ENCODE data around the gene NOC4L. TPM values are rescaled to one million over a fixed set of nuclear protein-coding genes. Genes with fewer than 3 reads are reported as not detected.
A peak's percentile ranks its signal among the peaks of the same experiment; 100 is the strongest.

NOC4L gene
- total and polyA plus RNA-seq, 4 donors: 7.5 to 50.3 (median 11.5) TPM

DNA sequence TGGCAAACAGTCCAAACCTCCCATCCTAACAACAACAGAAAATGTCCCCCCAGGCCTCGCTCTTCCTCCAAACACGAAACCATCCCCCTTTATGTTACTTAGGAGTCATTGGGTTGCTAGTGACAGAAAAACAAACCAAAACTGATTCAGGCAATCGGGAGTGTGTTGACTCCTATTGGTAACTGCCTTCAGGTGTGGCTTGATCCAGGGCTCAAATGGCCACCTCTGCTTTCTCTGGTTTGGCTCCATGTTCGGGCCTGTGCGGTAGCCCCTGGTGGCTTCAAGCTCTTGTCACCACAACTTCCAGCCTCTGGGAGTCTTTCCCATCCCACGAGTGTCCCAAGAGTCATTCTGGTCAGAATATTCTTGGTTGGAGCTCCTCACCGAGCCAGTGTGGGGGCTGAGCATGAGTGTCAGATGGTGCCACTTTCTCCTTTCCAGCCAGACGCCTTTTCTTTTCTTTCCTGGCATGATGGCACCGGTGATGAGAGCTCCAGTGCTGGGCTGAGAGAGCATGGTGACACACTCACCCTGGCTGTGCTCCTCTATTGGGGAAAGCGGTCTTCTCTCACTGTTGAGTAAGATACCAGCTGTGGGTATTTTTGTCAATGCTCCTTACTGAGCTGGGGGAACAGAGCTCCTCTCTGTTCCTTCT lies 38.6 kb downstream of the NOC4L start:
- Histone ChIP-seq H3K4me3 (ENCODE audit: low read length in 2 of 2) (no peak overlapping the region), H3K9me3 (ENCODE audit: control insufficient read depth, low read length) (peaks cover 2% of the 10 kb centered on the region), H3K27ac (ENCODE audit: low read depth in 1 of 2, low read length in 2 of 2) (no peak overlapping the region), H3K4me1 (ENCODE audit: control insufficient read depth in 1 of 2, insufficient read depth in 2 of 2, low read length in 2 of 2) (no peaks in the 10 kb centered on the region), H3K27me3 (ENCODE audit: control insufficient read depth in 1 of 2, insufficient read depth in 2 of 2, low read length in 1 of 2) (no peaks in the 10 kb centered on the region), H3K36me3 (ENCODE audit: control insufficient read depth in 1 of 2, insufficient read depth in 2 of 2, low read length in 1 of 2) (no peaks in the 10 kb centered on the region)
- no peak for ATAC-seq (ENCODE audit: low FRiP score)
- 78 to 84% methylated on average over 10 of the region's 10 CpGs for WGBS, 2 donors
- DNase-seq: no peak
- intact Hi-C loops (cut with DNase I): no loop called here

DNA sequence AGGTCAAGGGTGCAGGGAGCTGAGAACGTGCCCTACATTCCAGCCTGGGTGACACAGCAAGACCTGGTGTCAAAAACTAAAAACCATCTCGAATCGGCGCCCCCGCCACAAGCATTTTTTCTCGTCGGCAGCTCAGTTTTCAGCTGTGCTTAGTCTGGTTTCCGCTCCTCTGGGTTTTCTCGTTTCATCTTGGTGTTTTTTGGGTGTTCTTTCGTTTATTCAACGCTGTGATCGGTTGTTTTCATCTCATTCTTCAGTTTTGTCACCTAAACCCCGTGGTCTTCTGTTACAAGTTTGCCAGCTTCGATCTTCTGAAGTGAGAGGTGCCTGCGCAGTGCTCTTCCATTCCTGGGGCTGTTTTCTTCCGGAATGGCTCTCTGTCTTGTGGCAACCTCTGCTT lies 41.4 kb downstream of the NOC4L start:
- no peak for ATAC-seq (ENCODE audit: low FRiP score)
- H3K9me3 ChIP-seq (ENCODE audit: control insufficient read depth, low read length): peaks cover 2% of the 10 kb centered on the region
- no peaks in the 10 kb centered on the region for H3K4me1 ChIP-seq (ENCODE audit: control insufficient read depth in 1 of 2, insufficient read depth in 2 of 2, low read length in 2 of 2)
- intact Hi-C loops (cut with DNase I): no loop called here
- H3K4me3 ChIP-seq (ENCODE audit: low read length in 2 of 2): no peak overlapping the region
- no peaks in the 10 kb centered on the region for H3K36me3 ChIP-seq (ENCODE audit: control insufficient read depth in 1 of 2, insufficient read depth in 2 of 2, low read length in 1 of 2)
- 60 to 62% methylated on average over 16 of the region's 16 CpGs for WGBS, 2 donors
- no peak for DNase-seq
- no peak overlapping the region for H3K27ac ChIP-seq (ENCODE audit: low read depth in 1 of 2, low read length in 2 of 2)
- no peaks in the 10 kb centered on the region for H3K27me3 ChIP-seq (ENCODE audit: control insufficient read depth in 1 of 2, insufficient read depth in 2 of 2, low read length in 1 of 2)

- H3K9me3 ChIP-seq (ENCODE audit: control insufficient read depth, low read length): peaks cover 2% of the 10 kb centered on the region
- intact Hi-C loops (cut with DNase I): no loop called here
Measured at GRCh38 chr12:132186208-132186856, 42.1 kb downstream of the NOC4L start.

GRCh38 chr12:132186857-132187620 lies 42.8 kb downstream of the NOC4L start:
- no peaks in the 10 kb centered on the region for H3K4me1 ChIP-seq (ENCODE audit: control insufficient read depth in 1 of 2, insufficient read depth in 2 of 2, low read length in 2 of 2)
- 85 to 88% methylated on average over 39 of the region's 39 CpGs for WGBS, 2 donors

More at GRCh38 chr12:132186208-132186856, 42.1 kb downstream of the NOC4L start:
- WGBS, 2 donors: 35 to 41% methylated on average over 24 of the region's 24 CpGs
- Histone ChIP-seq H3K27me3 (ENCODE audit: control insufficient read depth in 1 of 2, insufficient read depth in 2 of 2, low read length in 1 of 2) (no peaks in the 10 kb centered on the region), H3K4me3 (ENCODE audit: low read length in 2 of 2) (no peak overlapping the region), H3K36me3 (ENCODE audit: control insufficient read depth in 1 of 2, insufficient read depth in 2 of 2, low read length in 1 of 2) (no peaks in the 10 kb centered on the region), H3K27ac (ENCODE audit: low read depth in 1 of 2, low read length in 2 of 2) (no peak overlapping the region), H3K4me1 (ENCODE audit: control insufficient read depth in 1 of 2, insufficient read depth in 2 of 2, low read length in 2 of 2) (no peaks in the 10 kb centered on the region)
- DNase-seq: no peak
- no peak for ATAC-seq (ENCODE audit: low FRiP score)

DNA sequence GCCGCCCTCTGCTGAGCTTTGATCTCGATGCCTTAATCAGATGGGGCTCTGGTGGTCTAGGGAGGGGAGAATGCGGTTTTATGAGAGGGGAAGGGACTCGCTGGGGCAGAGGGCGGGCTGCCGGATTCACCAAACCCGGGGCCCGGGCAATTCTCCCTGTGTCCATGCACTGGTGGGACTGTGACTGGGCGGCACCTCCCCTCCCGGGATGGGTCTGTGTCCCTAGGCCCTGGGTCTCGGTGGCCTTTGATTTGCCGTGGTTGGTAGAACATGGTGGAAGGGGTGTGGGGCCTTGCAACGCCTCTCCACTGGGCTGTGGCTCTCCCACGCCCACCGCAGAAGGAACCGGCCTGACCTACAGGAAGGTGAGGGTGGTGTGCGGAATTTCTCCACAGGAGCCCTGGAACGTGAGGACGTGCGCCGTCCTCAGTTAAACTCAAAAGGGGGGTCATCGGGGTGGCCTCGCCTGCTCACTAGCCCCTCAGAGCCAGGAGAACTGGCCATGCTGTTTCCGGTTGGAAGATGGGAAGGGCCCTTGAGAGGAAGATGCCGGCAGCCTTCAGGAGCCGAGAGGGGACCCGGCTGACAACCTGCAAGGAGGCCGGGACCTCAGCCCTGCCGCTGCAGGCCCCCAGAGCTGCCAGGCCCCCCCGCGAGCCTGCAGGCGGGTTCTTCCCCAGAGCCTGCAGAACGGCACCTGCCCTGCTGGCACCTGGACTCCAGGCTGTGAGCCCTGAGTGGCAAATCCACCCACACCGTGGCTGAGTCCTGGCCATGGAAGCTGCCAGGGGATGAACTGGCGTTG lies 43.6 kb downstream of the NOC4L start:
- H3K36me3 ChIP-seq (ENCODE audit: control insufficient read depth in 1 of 2, insufficient read depth in 2 of 2, low read length in 1 of 2): no peaks in the 10 kb centered on the region
- H3K9me3 ChIP-seq (ENCODE audit: control insufficient read depth, low read length): peaks cover 2% of the 10 kb centered on the region
- H3K27ac ChIP-seq (ENCODE audit: low read depth in 1 of 2, low read length in 2 of 2): no peak overlapping the region
- WGBS, 2 donors: 88 to 93% methylated on average over 35 of the region's 35 CpGs
- no peak overlapping the region for H3K4me3 ChIP-seq (ENCODE audit: low read length in 2 of 2)
- no peaks in the 10 kb centered on the region for H3K4me1 ChIP-seq (ENCODE audit: control insufficient read depth in 1 of 2, insufficient read depth in 2 of 2, low read length in 2 of 2)
- H3K27me3 ChIP-seq (ENCODE audit: control insufficient read depth in 1 of 2, insufficient read depth in 2 of 2, low read length in 1 of 2): no peaks in the 10 kb centered on the region
- DNase-seq (no peak), ATAC-seq (ENCODE audit: low FRiP score) (no peak)
- intact Hi-C loops (cut with DNase I): no loop called here

More at GRCh38 chr12:132186857-132187620, 42.8 kb downstream of the NOC4L start:
- Histone ChIP-seq H3K9me3 (ENCODE audit: control insufficient read depth, low read length) (peaks cover 2% of the 10 kb centered on the region), H3K4me3 (ENCODE audit: low read length in 2 of 2) (no peak overlapping the region), H3K36me3 (ENCODE audit: control insufficient read depth in 1 of 2, insufficient read depth in 2 of 2, low read length in 1 of 2) (no peaks in the 10 kb centered on the region), H3K27me3 (ENCODE audit: control insufficient read depth in 1 of 2, insufficient read depth in 2 of 2, low read length in 1 of 2) (no peaks in the 10 kb centered on the region), H3K27ac (ENCODE audit: low read depth in 1 of 2, low read length in 2 of 2) (no peak overlapping the region)
- ATAC-seq (ENCODE audit: low FRiP score) (no peak), DNase-seq (no peak)
- intact Hi-C loops (cut with DNase I): no loop called here

DNA sequence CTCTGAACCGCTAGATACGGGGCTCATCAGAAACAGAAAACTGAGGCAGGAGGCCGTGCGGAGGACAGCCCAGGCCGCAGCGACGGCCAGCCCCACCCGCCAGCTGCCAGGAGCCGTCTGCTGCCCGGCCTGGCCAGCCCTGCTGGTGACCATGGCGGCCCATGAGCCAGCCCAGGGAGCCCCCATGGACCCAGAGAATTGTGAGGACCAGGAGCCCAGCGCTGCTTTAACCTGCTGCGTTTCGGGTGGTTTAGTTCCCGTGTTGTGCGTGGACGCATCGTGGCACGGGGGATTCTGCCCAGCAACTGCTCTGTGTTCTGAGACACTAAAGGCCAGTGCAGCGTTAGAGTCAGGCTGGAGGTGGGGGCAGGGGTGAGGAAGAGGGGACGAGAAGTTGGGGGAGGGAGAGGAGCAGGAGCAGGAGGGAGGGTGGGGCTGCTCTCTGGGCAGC lies 44.2 kb downstream of the NOC4L start:
- DNase-seq: no peak
- no peaks in the 10 kb centered on the region for H3K27me3 ChIP-seq (ENCODE audit: control insufficient read depth in 1 of 2, insufficient read depth in 2 of 2, low read length in 1 of 2)
- intact Hi-C loops (cut with DNase I): no loop called here
- no peak for ATAC-seq (ENCODE audit: low FRiP score)
- H3K4me1 ChIP-seq (ENCODE audit: control insufficient read depth in 1 of 2, insufficient read depth in 2 of 2, low read length in 2 of 2): no peaks in the 10 kb centered on the region
- H3K9me3 ChIP-seq (ENCODE audit: control insufficient read depth, low read length): peaks cover 2% of the 10 kb centered on the region
- WGBS, 2 donors: 84 to 88% methylated on average over 21 of the region's 21 CpGs
- H3K36me3 ChIP-seq (ENCODE audit: control insufficient read depth in 1 of 2, insufficient read depth in 2 of 2, low read length in 1 of 2): no peaks in the 10 kb centered on the region
- no peak overlapping the region for H3K4me3 ChIP-seq (ENCODE audit: low read length in 2 of 2)
- no peak overlapping the region for H3K27ac ChIP-seq (ENCODE audit: low read depth in 1 of 2, low read length in 2 of 2)

DNA sequence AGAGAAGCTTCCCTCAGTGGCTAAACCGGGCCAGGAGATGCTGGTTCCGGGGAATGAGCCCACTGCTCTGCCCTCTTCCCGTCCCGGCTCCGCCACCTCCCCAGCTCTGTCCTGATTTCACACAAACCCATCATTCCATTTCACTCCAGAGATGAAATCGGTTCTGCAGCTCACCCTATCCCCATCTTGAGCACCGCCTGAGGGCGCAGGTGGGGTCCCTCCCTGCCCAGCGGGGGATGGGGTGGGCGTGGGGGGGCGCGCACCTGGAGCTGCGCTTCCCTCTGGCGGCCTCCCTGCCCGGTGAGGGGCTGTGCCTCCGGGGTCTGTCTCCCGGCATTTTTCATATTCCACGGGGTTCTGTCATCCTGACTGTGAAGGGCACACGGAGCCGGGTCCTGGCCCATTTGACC lies 44.7 kb downstream of the NOC4L start:
- no peaks in the 10 kb centered on the region for H3K36me3 ChIP-seq (ENCODE audit: control insufficient read depth in 1 of 2, insufficient read depth in 2 of 2, low read length in 1 of 2)
- intact Hi-C loops (cut with DNase I): no loop called here
- ATAC-seq (ENCODE audit: low FRiP score) (no peak), DNase-seq (no peak)
- no peaks in the 10 kb centered on the region for H3K4me1 ChIP-seq (ENCODE audit: control insufficient read depth in 1 of 2, insufficient read depth in 2 of 2, low read length in 2 of 2)
- peaks cover 2% of the 10 kb centered on the region for H3K9me3 ChIP-seq (ENCODE audit: control insufficient read depth, low read length)
- peak overlapping the region in 1 of 2 donors; percentile 18 for H3K4me3 ChIP-seq (ENCODE audit: low read length in 2 of 2)
- H3K27me3 ChIP-seq (ENCODE audit: control insufficient read depth in 1 of 2, insufficient read depth in 2 of 2, low read length in 1 of 2): no peaks in the 10 kb centered on the region
- H3K27ac ChIP-seq (ENCODE audit: low read depth in 1 of 2, low read length in 2 of 2): peak overlapping the region in 1 of 2 donors; percentile 11
- WGBS, 2 donors: 15 to 21% methylated on average over 18 to 20 of the region's 20 CpGs

DNA sequence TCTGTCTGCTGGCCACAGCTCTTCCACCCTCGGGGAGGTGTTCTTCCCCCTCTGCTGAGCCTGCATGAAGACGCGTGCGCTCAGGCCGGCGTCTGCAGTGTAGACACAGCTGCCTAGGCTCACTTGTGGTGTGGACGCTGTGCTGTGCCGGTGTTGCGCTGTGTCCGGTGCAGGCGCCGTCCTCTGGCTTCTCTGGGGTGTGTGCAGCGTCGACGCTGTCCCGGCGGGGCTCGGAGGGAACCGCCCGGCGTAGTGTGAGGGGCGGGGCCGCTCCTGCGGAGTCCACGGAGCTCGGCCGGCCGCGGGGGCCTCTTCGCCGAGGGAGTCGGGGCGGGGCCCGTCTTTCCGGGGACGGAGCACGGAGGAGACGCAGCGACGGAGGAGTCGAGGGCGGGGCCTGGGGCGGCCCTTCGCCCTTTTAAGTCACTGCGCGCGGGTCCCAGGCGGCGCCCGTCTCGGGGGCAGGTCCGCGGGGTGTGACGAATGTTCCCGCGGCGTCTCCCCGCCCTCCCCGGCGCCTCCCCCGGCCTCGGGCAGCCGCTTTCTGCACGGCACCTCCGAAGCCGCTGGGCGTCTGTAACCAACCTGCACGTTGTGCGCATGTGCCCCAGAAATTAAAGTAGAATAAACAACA lies 45.2 kb downstream of the NOC4L start:
- peak overlapping the region; percentile 18 to 19 for H3K4me3 ChIP-seq (ENCODE audit: low read length in 2 of 2)
- H3K27ac ChIP-seq (ENCODE audit: low read depth in 1 of 2, low read length in 2 of 2): peak overlapping the region in 1 of 2 donors; percentile 11
- no peaks in the 10 kb centered on the region for H3K9me3 ChIP-seq (ENCODE audit: control insufficient read depth, low read length)
- WGBS, 2 donors: 1 to 2% methylated on average over 48 to 69 of the region's 69 CpGs
- H3K4me1 ChIP-seq (ENCODE audit: control insufficient read depth in 1 of 2, insufficient read depth in 2 of 2, low read length in 2 of 2): no peaks in the 10 kb centered on the region
- H3K27me3 ChIP-seq (ENCODE audit: control insufficient read depth in 1 of 2, insufficient read depth in 2 of 2, low read length in 1 of 2): no peaks in the 10 kb centered on the region
- intact Hi-C loops (cut with DNase I): no loop called here
- ATAC-seq (ENCODE audit: low FRiP score): peak; percentile 92
- no peaks in the 10 kb centered on the region for H3K36me3 ChIP-seq (ENCODE audit: control insufficient read depth in 1 of 2, insufficient read depth in 2 of 2, low read length in 1 of 2)
- DNase-seq: peak; percentile 97
